ENCODE measurements around the gene CXCL5. TPM values are rescaled to one million over a fixed set of nuclear protein-coding genes. Genes with fewer than 3 reads are reported as not detected.

Gene CXCL5
- total RNA-seq, 1 experiment from 2014 or later = not detected

Small RNAs within 50 kb of the gene (small RNA-seq; reads per million reads assigned to genes)
- gene RN7SL218P = not detected

Other genes starting within 250 kb of the CXCL5 start
- not detected in 2 replicates for gene CXCL6, start 162.0 kb downstream of the CXCL5 start, total RNA-seq (2014; rRNA removed; shearing (Covaris generic); ENCODE audit: low replicate concordance)
- gene PF4V1, start 145.4 kb downstream of the CXCL5 start, total RNA-seq (2014; rRNA removed; shearing (Covaris generic); ENCODE audit: low replicate concordance) = not detected in 2 replicates
- not detected in 2 replicates for gene CXCL1, start 129.3 kb downstream of the CXCL5 start, total RNA-seq (2014; rRNA removed; shearing (Covaris generic); ENCODE audit: low replicate concordance)
- gene PF4, start 16.6 kb downstream of the CXCL5 start, total RNA-seq (2014; rRNA removed; shearing (Covaris generic); ENCODE audit: low replicate concordance) = not detected in 2 replicates
- gene PPBP, start 10.5 kb downstream of the CXCL5 start, total RNA-seq (2014; rRNA removed; shearing (Covaris generic); ENCODE audit: low replicate concordance) = not detected in 2 replicates
- not detected in 2 replicates for gene CXCL3, start 40.0 kb upstream of the CXCL5 start, total RNA-seq (2014; rRNA removed; shearing (Covaris generic); ENCODE audit: low replicate concordance)
- gene CXCL2, start 100.5 kb upstream of the CXCL5 start, total RNA-seq (2014; rRNA removed; shearing (Covaris generic); ENCODE audit: low replicate concordance) = not detected in 2 replicates
- 10.5 and 23.6 TPM in 2 replicates for gene MTHFD2L, start 159.4 kb upstream of the CXCL5 start, total RNA-seq (2014; rRNA removed; shearing (Covaris generic); ENCODE audit: low replicate concordance)

All from Karpas-422 (cell line).